ENCODE results near the gene DLG1.
A peak's percentile ranks its signal among the peaks of the same experiment; 100 is the strongest.

Gene DLG1

GRCh38 chr3:197007296-197007940 lies 291.0 kb downstream of the DLG1 start:
- no peak overlapping the region for H3K27ac Mint-ChIP-seq
- ATAC-seq, result no peak
- H3K36me3 Mint-ChIP-seq, result peaks cover 14% of the 10 kb centered on the region
- H3K9me3 Mint-ChIP-seq, result no peaks in the 10 kb centered on the region
- peaks cover 17% of the 10 kb centered on the region for H3K4me1 Mint-ChIP-seq
- H3K4me3 Mint-ChIP-seq, result no peak overlapping the region
- H3K27me3 Mint-ChIP-seq, result peaks cover 44% of the 10 kb centered on the region

- ATAC-seq, result no peak
- H3K4me3 Mint-ChIP-seq, result no peak overlapping the region
- peaks cover 14% of the 10 kb centered on the region for H3K36me3 Mint-ChIP-seq
- H3K9me3 Mint-ChIP-seq, result no peaks in the 10 kb centered on the region
- H3K4me1 Mint-ChIP-seq, result peaks cover 18% of the 10 kb centered on the region
- H3K27me3 Mint-ChIP-seq, result peaks cover 44% of the 10 kb centered on the region
- H3K27ac Mint-ChIP-seq, result no peak overlapping the region
Measured at GRCh38 chr3:197006860-197007259, 291.6 kb downstream of the DLG1 start.

- peaks cover 14% of the 10 kb centered on the region for H3K36me3 Mint-ChIP-seq
- no peak for ATAC-seq
- no peak overlapping the region for H3K27ac Mint-ChIP-seq
- H3K4me1 Mint-ChIP-seq, result peaks cover 22% of the 10 kb centered on the region
- peaks cover 44% of the 10 kb centered on the region for H3K27me3 Mint-ChIP-seq
- H3K4me3 Mint-ChIP-seq, result no peak overlapping the region
- H3K9me3 Mint-ChIP-seq, result no peaks in the 10 kb centered on the region
Measured at GRCh38 chr3:197006446-197006845, 292.0 kb downstream of the DLG1 start.

GRCh38 chr3:197003461-197004385 lies 294.7 kb downstream of the DLG1 start:
- H3K9me3 Mint-ChIP-seq, result no peaks in the 10 kb centered on the region
- peak overlapping the region; percentile 86 for H3K4me3 Mint-ChIP-seq
- H3K4me1 Mint-ChIP-seq, result peaks cover 25% of the 10 kb centered on the region
- peaks cover 22% of the 10 kb centered on the region for H3K27me3 Mint-ChIP-seq
- peaks cover 14% of the 10 kb centered on the region for H3K36me3 Mint-ChIP-seq
- ATAC-seq, result peak; percentile 17
- peak overlapping the region; percentile 76 for H3K27ac Mint-ChIP-seq

GRCh38 chr3:197002701-197003454 lies 295.5 kb downstream of the DLG1 start:
- Mint-ChIP-seq H3K9me3 (no peaks in the 10 kb centered on the region), H3K27me3 (peaks cover 21% of the 10 kb centered on the region), H3K36me3 (peaks cover 14% of the 10 kb centered on the region), H3K4me1 (peaks cover 25% of the 10 kb centered on the region), H3K4me3 (no peak overlapping the region), H3K27ac (peak overlapping the region; percentile 76)
- ATAC-seq, result peak; percentile 87

- peak; percentile 27 for ATAC-seq
- Mint-ChIP-seq H3K27ac (peak overlapping the region; percentile 57), H3K4me3 (peak overlapping the region; percentile 74), H3K36me3 (peaks cover 14% of the 10 kb centered on the region), H3K9me3 (no peaks in the 10 kb centered on the region), H3K4me1 (peaks cover 25% of the 10 kb centered on the region), H3K27me3 (peaks cover 21% of the 10 kb centered on the region)
Measured at GRCh38 chr3:197001972-197002700, 296.3 kb downstream of the DLG1 start.

- H3K27me3 Mint-ChIP-seq, result peaks cover 18% of the 10 kb centered on the region
- H3K36me3 Mint-ChIP-seq, result peaks cover 14% of the 10 kb centered on the region
- no peaks in the 10 kb centered on the region for H3K9me3 Mint-ChIP-seq
- H3K4me3 Mint-ChIP-seq, result peak overlapping the region; percentile 74
- peak overlapping the region; percentile 57 for H3K27ac Mint-ChIP-seq
- H3K4me1 Mint-ChIP-seq, result peaks cover 25% of the 10 kb centered on the region
- no peak for ATAC-seq
Measured at GRCh38 chr3:197001106-197001971, 297.1 kb downstream of the DLG1 start.

GRCh38 chr3:197000211-197000610 lies 298.2 kb downstream of the DLG1 start:
- H3K4me3 Mint-ChIP-seq, result no peak overlapping the region
- H3K36me3 Mint-ChIP-seq, result peaks cover 5% of the 10 kb centered on the region
- H3K27me3 Mint-ChIP-seq, result peaks cover 8% of the 10 kb centered on the region
- H3K27ac Mint-ChIP-seq, result no peak overlapping the region
- no peaks in the 10 kb centered on the region for H3K9me3 Mint-ChIP-seq
- ATAC-seq, result no peak
- peaks cover 25% of the 10 kb centered on the region for H3K4me1 Mint-ChIP-seq

GRCh38 chr3:196998966-196999760 lies 299.2 kb downstream of the DLG1 start:
- H3K4me3 Mint-ChIP-seq, result no peak overlapping the region
- no peaks in the 10 kb centered on the region for H3K9me3 Mint-ChIP-seq
- peaks cover 19% of the 10 kb centered on the region for H3K4me1 Mint-ChIP-seq
- no peaks in the 10 kb centered on the region for H3K27me3 Mint-ChIP-seq
- H3K36me3 Mint-ChIP-seq, result no peaks in the 10 kb centered on the region
- H3K27ac Mint-ChIP-seq, result no peak overlapping the region
- no peak for ATAC-seq

GRCh38 chr3:196997311-196997710 lies 301.1 kb downstream of the DLG1 start:
- Mint-ChIP-seq H3K36me3 (no peaks in the 10 kb centered on the region), H3K27me3 (no peaks in the 10 kb centered on the region), H3K9me3 (no peaks in the 10 kb centered on the region), H3K4me1 (peaks cover 13% of the 10 kb centered on the region), H3K27ac (no peak overlapping the region), H3K4me3 (no peak overlapping the region)
- ATAC-seq, result no peak

GRCh38 chr3:196996454-196997265 lies 301.8 kb downstream of the DLG1 start:
- Mint-ChIP-seq H3K4me1 (peaks cover 10% of the 10 kb centered on the region), H3K27ac (no peak overlapping the region), H3K9me3 (no peaks in the 10 kb centered on the region), H3K27me3 (no peaks in the 10 kb centered on the region), H3K36me3 (no peaks in the 10 kb centered on the region), H3K4me3 (no peak overlapping the region)
- ATAC-seq, result no peak

- Mint-ChIP-seq H3K27ac (no peak overlapping the region), H3K36me3 (no peaks in the 10 kb centered on the region), H3K27me3 (no peaks in the 10 kb centered on the region), H3K9me3 (no peaks in the 10 kb centered on the region), H3K4me1 (peaks cover 1% of the 10 kb centered on the region), H3K4me3 (no peak overlapping the region)
- ATAC-seq, result no peak
Measured at GRCh38 chr3:196995646-196996355, 302.6 kb downstream of the DLG1 start.

Measured in stimulated activated memory B cell treated with anti-CD40 and anti-IgM and Interleukin-4, amounts not matched to agents 10 μg/mL and 1 μg/mL and 100 μg/mL, for 72 hours (primary cell).